ENCODE data around the gene COLEC11. TPM values are rescaled to one million over a fixed set of nuclear protein-coding genes. Genes with fewer than 3 reads are reported as not detected.

Gene COLEC11
- total and polyA plus RNA-seq, 2 of the 13 experiments (the other 11 are each of a cell fraction or from before 2014, with no cell fraction given): 1.5 to 3.0 TPM

DNA sequence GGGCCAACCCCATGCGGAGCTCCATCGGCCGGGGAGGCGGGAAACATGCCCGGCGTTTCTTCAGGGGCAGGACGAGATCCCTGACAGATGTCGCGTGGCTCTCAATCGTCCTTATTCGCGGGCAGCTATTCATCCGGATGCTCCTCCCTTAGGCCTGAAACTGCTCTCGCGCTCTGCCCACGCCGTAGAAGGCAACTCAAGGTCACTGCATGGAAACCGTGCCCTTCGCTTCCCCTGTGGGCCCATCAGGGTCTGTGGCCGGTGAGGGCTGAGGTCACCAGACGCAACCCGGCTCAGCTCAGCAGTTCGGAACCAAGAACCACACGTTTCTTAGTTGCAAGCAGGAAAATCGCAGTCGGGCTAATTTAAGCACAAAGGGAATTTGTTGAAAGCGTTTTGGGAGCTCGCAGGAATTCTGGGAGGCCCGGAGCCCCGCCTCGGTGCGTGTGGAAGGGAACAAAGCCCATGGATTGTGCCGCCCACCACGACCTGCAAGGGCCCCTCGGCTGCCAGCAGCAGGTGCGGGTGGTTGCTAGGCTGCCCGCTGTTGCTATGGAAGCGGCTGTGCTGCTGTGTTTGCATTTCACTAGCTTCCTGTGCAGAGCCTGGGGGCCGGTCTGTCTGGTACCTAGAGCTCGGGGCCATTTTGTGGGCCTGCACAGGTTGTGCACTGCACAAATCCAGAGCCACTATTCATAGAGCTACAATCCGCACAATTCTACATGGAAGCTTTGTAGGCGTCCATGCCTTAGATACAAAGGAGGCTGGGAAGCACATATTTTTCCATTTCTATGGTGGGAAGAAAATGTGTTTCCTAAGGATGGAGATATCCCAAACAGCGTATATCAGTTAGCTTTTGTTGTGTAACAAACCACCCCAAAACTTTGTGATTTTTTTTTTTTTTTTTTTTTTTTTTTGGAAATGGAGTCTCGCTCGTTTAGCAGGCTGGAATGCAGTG lies 57.1 kb downstream of the COLEC11 start (continued):
- TF ChIP-seq ZNF646 (CRISPR knock-in tag; IDR thresholded peaks at IDR 0.05) (no peak), RERE (CRISPR knock-in tag; IDR thresholded peaks at IDR 0.05; ENCODE audit: low read depth) (0 out of 2 replicates have a peak, but pooled peaks have one; percentile 25), ZNF547 (CRISPR knock-in tag; IDR thresholded peaks at IDR 0.05) (no peak), AKNA (CRISPR knock-in tag; IDR thresholded peaks at IDR 0.05; ENCODE audit: borderline replicate concordance) (no peak), ZNF839 (CRISPR knock-in tag; IDR thresholded peaks at IDR 0.05; ENCODE audit: borderline replicate concordance) (peak; percentile 76; the same call in 1 of the 2 replicates), SATB2 (CRISPR knock-in tag; IDR thresholded peaks at IDR 0.05) (no peak), ZKSCAN8 (CRISPR knock-in tag; IDR thresholded peaks at IDR 0.05; ENCODE audit: borderline replicate concordance) (no peak)
- TF ChIP-seq, protein P1, sequence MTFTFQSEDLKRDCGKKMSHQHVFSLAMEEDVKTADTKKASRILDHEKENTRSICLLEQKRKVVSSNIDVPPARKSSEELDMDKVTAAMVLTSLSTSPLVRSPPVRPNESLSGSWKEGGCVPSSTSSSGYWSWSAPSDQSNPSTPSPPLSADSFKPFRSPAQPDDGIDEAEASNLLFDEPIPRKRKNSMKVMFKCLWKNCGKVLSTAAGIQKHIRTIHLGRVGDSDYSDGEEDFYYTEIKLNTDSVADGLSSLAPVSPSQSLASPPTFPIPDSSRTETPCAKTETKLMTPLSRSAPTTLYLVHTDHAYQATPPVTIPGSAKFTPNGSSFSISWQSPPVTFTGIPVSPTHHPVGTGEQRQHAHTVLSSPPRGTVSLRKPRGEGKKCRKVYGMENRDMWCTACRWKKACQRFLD (CRISPR knock-in tag; IDR thresholded peaks at IDR 0.05; ENCODE audit: borderline replicate concordance): 0 out of 2 replicates have a peak, but pooled peaks have one; percentile 46
